ENCODE data around the gene ATOSB.

GRCh38 chr9:35074141-35074540 lies 41.5 kb downstream of the ATOSB start:
- TF ChIP-seq EZH2phosphoT487 (IDR thresholded peaks at IDR 0.05; ENCODE audit: unreplicated experiment), result no peak
- TF ChIP-seq, protein P1, sequence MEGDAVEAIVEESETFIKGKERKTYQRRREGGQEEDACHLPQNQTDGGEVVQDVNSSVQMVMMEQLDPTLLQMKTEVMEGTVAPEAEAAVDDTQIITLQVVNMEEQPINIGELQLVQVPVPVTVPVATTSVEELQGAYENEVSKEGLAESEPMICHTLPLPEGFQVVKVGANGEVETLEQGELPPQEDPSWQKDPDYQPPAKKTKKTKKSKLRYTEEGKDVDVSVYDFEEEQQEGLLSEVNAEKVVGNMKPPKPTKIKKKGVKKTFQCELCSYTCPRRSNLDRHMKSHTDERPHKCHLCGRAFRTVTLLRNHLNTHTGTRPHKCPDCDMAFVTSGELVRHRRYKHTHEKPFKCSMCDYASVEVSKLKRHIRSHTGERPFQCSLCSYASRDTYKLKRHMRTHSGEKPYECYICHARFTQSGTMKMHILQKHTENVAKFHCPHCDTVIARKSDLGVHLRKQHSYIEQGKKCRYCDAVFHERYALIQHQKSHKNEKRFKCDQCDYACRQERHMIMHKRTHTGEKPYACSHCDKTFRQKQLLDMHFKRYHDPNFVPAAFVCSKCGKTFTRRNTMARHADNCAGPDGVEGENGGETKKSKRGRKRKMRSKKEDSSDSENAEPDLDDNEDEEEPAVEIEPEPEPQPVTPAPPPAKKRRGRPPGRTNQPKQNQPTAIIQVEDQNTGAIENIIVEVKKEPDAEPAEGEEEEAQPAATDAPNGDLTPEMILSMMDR (conservative IDR thresholded peaks at IDR 0.05; ENCODE audit: low read depth in 2 of 2), result no peak
- TF ChIP-seq POLR2AphosphoS5 (IDR thresholded peaks at IDR 0.05; ENCODE audit: low read depth), result no peak
- no peak for TF ChIP-seq EZH2 (IDR thresholded peaks at IDR 0.05; ENCODE audit: low read depth, unreplicated experiment)
- TF ChIP-seq, protein P2, sequence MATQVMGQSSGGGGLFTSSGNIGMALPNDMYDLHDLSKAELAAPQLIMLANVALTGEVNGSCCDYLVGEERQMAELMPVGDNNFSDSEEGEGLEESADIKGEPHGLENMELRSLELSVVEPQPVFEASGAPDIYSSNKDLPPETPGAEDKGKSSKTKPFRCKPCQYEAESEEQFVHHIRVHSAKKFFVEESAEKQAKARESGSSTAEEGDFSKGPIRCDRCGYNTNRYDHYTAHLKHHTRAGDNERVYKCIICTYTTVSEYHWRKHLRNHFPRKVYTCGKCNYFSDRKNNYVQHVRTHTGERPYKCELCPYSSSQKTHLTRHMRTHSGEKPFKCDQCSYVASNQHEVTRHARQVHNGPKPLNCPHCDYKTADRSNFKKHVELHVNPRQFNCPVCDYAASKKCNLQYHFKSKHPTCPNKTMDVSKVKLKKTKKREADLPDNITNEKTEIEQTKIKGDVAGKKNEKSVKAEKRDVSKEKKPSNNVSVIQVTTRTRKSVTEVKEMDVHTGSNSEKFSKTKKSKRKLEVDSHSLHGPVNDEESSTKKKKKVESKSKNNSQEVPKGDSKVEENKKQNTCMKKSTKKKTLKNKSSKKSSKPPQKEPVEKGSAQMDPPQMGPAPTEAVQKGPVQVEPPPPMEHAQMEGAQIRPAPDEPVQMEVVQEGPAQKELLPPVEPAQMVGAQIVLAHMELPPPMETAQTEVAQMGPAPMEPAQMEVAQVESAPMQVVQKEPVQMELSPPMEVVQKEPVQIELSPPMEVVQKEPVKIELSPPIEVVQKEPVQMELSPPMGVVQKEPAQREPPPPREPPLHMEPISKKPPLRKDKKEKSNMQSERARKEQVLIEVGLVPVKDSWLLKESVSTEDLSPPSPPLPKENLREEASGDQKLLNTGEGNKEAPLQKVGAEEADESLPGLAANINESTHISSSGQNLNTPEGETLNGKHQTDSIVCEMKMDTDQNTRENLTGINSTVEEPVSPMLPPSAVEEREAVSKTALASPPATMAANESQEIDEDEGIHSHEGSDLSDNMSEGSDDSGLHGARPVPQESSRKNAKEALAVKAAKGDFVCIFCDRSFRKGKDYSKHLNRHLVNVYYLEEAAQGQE (IDR thresholded peaks at IDR 0.05; ENCODE audit: unreplicated experiment), result no peak
- TF ChIP-seq ETS1 (IDR thresholded peaks at IDR 0.05), result no peak

Measured in GM23338 (cell line).